K562 (cell line): Measurements from ENCODE around the gene CETN2. TPM values are rescaled to one million over a fixed set of nuclear protein-coding genes. Genes with fewer than 3 reads are reported as not detected.

ENCODE experiments used
- CSDE1 ChIP-seq, 2 experiments: fragments of 450-650 bp; IDR thresholded peaks; 2 replicates each; pipeline ENCODE4 v1.6.1; 2016; ENCODE audit warnings: mild to moderate bottlenecking in 1 of 2
- ETV5 ChIP-seq: sonication (generic); formaldehyde crosslinking; IDR thresholded peaks from 2 replicates; pipeline ENCODE4 v1.4.0; 2020; ENCODE audit warnings: low read depth, mild to moderate bottlenecking, missing genetic modification reagents
- FOXJ2 ChIP-seq: fragments of 200-800 bp; sonication (Bioruptor generic); IDR thresholded peaks from 2 replicates; pipeline ENCODE4 v1.6.1; 2016; ENCODE audit warnings: missing genetic modification characterization, missing compliant biosample characterization
- HEY1 ChIP-seq: fragments of 250-450 bp; sonication (Bioruptor Pico); IDR thresholded peaks from 2 replicates; pipeline ENCODE4 v1.5.0; 2020; ENCODE audit warnings: mild to moderate bottlenecking, moderate library complexity, borderline replicate concordance
- HIVEP1 ChIP-seq: fragments of 250-450 bp; sonication (Bioruptor Pico); IDR thresholded peaks from 2 replicates; pipeline ENCODE4 v1.4.0; 2020; ENCODE audit warnings: mild to moderate bottlenecking
- KLF10 ChIP-seq: fragments of 250-450 bp; sonication (Bioruptor Pico); IDR thresholded peaks from 2 replicates; pipeline ENCODE4 v1.6.1; 2021; ENCODE audit warnings: matching md5 sums
- NR2C2 ChIP-seq, 2 experiments: fragments of 200-800 bp in 1 of 2; sonication (Bioruptor generic) in 1 of 2; sonication (generic) in 1 of 2; formaldehyde crosslinking in 1 of 2; IDR thresholded peaks; 2 replicates each; pipeline versions ENCODE4 v1.6.1 to v1.8.0; 2016 to 2022; ENCODE audit warnings: mild to moderate bottlenecking in 1 of 2, missing compliant biosample characterization in 1 of 2, missing genetic modification characterization in 1 of 2, missing genetic modification reagents in 1 of 2
- PHB2 ChIP-seq: fragments of 450-650 bp; IDR thresholded peaks from 2 replicates; pipeline ENCODE4 v1.6.1; 2017; ENCODE audit warnings: low read depth
- PURB ChIP-seq: sonication (generic); formaldehyde crosslinking; IDR thresholded peaks from 2 replicates; pipeline ENCODE4 v1.9.0; 2021; ENCODE audit warnings: low read depth, mild to moderate bottlenecking, missing genetic modification reagents
- RCOR1 ChIP-seq, 2 experiments: IDR thresholded peaks; 2 replicates each; pipeline ENCODE4 v1.6.1; 2012; ENCODE audit warnings: low read depth in 2 of 2, low read length in 2 of 2, borderline replicate concordance in 1 of 2, improper control_type of control experiment in 1 of 2
- TSC22D4 ChIP-seq: fragments of 450-650 bp; IDR thresholded peaks from 2 replicates; pipeline ENCODE4 v1.6.1; 2016; ENCODE audit warnings: missing genetic modification characterization, missing biosample characterization, control low read depth
- ZNF384 ChIP-seq: IDR thresholded peaks from 2 replicates; pipeline ENCODE4 v1.6.1; 2012; ENCODE audit warnings: low read depth, low read length, improper control_type of control experiment
- ZNF431 ChIP-seq: sonication (generic); formaldehyde crosslinking; IDR thresholded peaks from 2 replicates; pipeline ENCODE4 v1.8.0; 2022; ENCODE audit warnings: mild to moderate bottlenecking, missing genetic modification reagents
- polyA plus RNA-seq, 8 experiments: library from polyadenylated mRNA; depleted of rRNA in 4 of 8; stranded (reverse) in 5 of 8; unstranded in 3 of 8; fragments of >200 nt; fragmentation: Nextera tagmentation in 2 of 8; fragmentation: Illumina TruSeq in 1 of 8; extraction: Ambion mirVana in 2 of 8; extraction: Trizol in 1 of 8; gene quantifications; 2 replicates each; pipeline versions ENCODE4 v1.2.1 to v1.2.3, GENCODE V29; 2011 to 2014; ENCODE audit warnings: inconsistent platforms in 1 of 8, missing spikeins in 1 of 8
- total RNA-seq, 7 experiments: library from RNA; depleted of rRNA in 6 of 7; stranded (reverse); fragments of >200 nt in 6 of 7; fragmentation: Illumina TruSeq in 2 of 7; extraction: Trizol in 2 of 7; gene quantifications; 2 replicates each; pipeline versions ENCODE4 v1.2.1 to v1.2.3, GENCODE V29; 2011 to 2021; ENCODE audit warnings: low replicate concordance in 1 of 7
- TF ChIP-seq, protein P1 (sequence below), 3 experiments: IDR thresholded peaks in 2 of 3; conservative IDR thresholded peaks in 1 of 3; 2 replicates each; pipeline ENCODE4 v1.5.1; 2011 to 2012; ENCODE audit warnings: low read length in 3 of 3, mild to moderate bottlenecking in 3 of 3, control low read depth in 2 of 3, improper control_type of control experiment in 1 of 3, inconsistent platforms in 1 of 3, low read depth in 1 of 3, mixed read lengths in 1 of 3, moderate library complexity in 1 of 3; ENCODE audit not compliant: insufficient read depth in 2 of 3
- TF ChIP-seq, protein P2 (sequence below), 2 experiments: IDR thresholded peaks; 2 replicates each; pipeline ENCODE4 v1.6.1; 2011; ENCODE audit warnings: borderline replicate concordance in 1 of 2, control low read depth in 1 of 2, low read depth in 1 of 2, low read length in 1 of 2, mild to moderate bottlenecking in 1 of 2, mixed read lengths in 1 of 2, moderate library complexity in 1 of 2; ENCODE audit not compliant: insufficient read depth in 1 of 2, insufficient read length in 1 of 2, poor library complexity in 1 of 2, severe bottlenecking in 1 of 2; ENCODE audit errors: extremely low read depth in 1 of 2
- TF ChIP-seq, protein P3 (sequence below), 2 experiments: fragments of 450-650 bp; formaldehyde crosslinking in 1 of 2; IDR thresholded peaks; 2 replicates each; pipeline versions ENCODE4 v1.4.0 to v1.6.1; 2014 to 2020; ENCODE audit warnings: mild to moderate bottlenecking in 2 of 2, borderline replicate concordance in 1 of 2, low read depth in 1 of 2

The CETN2 gene
- total and polyA plus RNA-seq, 9 of the 15 experiments (the other 6 are each of a cell fraction or from before 2014, with no cell fraction given) = 16.7 to 37.1 (median 27.6) TPM

DNA sequence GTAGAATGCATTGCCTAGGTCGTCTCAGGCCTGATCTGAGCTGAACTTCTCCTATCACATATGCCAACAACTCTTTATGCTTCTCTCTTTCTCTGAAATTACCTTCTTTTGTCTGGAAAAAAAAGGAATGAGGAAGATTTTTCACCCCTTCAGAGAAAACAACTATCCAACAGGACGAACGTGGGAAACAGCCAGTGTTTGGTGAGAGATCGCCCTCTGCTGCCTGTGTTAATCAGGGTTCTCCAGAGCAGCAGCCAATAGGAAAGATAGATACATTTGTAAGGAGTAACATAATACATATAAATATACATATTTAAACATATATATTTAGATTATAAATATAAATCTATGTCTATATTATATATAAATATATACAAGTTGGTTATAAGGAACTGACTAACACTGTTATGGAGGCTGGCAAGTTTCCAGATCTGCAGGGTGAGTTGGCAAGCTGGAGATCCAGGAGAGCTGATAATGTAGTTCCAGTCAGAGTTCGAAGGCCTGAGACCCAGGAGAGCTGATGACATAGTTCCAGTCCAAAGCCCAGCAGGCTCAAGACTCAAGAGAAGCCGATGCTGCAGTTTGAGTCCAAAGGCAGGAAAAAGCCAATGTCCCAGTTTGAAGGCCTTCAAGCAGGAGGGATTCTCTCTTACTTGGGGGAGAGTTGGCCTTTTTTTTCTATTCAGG is 13.3 kb downstream of the CETN2 start (continued):
- no peak for TF ChIP-seq ETV5
- no peak for TF ChIP-seq HEY1 (CRISPR knock-in tag)
- TF ChIP-seq FOXJ2 (tag) = peak; percentile 42; the same call in 1 of the 2 replicates
- TF ChIP-seq, protein P1, sequence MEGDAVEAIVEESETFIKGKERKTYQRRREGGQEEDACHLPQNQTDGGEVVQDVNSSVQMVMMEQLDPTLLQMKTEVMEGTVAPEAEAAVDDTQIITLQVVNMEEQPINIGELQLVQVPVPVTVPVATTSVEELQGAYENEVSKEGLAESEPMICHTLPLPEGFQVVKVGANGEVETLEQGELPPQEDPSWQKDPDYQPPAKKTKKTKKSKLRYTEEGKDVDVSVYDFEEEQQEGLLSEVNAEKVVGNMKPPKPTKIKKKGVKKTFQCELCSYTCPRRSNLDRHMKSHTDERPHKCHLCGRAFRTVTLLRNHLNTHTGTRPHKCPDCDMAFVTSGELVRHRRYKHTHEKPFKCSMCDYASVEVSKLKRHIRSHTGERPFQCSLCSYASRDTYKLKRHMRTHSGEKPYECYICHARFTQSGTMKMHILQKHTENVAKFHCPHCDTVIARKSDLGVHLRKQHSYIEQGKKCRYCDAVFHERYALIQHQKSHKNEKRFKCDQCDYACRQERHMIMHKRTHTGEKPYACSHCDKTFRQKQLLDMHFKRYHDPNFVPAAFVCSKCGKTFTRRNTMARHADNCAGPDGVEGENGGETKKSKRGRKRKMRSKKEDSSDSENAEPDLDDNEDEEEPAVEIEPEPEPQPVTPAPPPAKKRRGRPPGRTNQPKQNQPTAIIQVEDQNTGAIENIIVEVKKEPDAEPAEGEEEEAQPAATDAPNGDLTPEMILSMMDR (IDR thresholded peaks at IDR 0.05 in 2 of 3, conservative IDR thresholded peaks at IDR 0.05 in 1 of 3; ENCODE audit: insufficient read depth in 2 of 3, low read depth in 1 of 3, low read length in 3 of 3) = peak; percentile 63 to 81 (median 73)
- TF ChIP-seq PHB2 = no peak
- no peak for TF ChIP-seq KLF10
- no peak for TF ChIP-seq PURB
- no peak for TF ChIP-seq ZNF431
- no peak for TF ChIP-seq NR2C2 (CRISPR knock-in tag; IDR thresholded peaks at IDR 0.05)
- TF ChIP-seq NR2C2 (tag; IDR thresholded peaks at IDR 0.05) = peak; percentile 34; the same call in 1 of the 2 replicates
- no peak for TF ChIP-seq CSDE1 (IDR thresholded peaks at IDR 0.05)
- no peak for TF ChIP-seq RCOR1 (IDR thresholded peaks at IDR 0.05; ENCODE audit: borderline replicate concordance in 1 of 2, low read depth in 2 of 2, low read length in 2 of 2)
- no peak for TF ChIP-seq ZNF384
- no peak for TF ChIP-seq TSC22D4 (tag)
- TF ChIP-seq HIVEP1 = no peak
- TF ChIP-seq, protein P2, sequence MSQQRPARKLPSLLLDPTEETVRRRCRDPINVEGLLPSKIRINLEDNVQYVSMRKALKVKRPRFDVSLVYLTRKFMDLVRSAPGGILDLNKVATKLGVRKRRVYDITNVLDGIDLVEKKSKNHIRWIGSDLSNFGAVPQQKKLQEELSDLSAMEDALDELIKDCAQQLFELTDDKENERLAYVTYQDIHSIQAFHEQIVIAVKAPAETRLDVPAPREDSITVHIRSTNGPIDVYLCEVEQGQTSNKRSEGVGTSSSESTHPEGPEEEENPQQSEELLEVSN (IDR thresholded peaks at IDR 0.05; ENCODE audit: borderline replicate concordance in 1 of 2, extremely low read depth in 1 of 2, insufficient read depth in 1 of 2, insufficient read length in 1 of 2, low read depth in 1 of 2, low read length in 1 of 2, poor library complexity in 1 of 2, severe bottlenecking in 1 of 2) = no peak
- TF ChIP-seq, protein P3, sequence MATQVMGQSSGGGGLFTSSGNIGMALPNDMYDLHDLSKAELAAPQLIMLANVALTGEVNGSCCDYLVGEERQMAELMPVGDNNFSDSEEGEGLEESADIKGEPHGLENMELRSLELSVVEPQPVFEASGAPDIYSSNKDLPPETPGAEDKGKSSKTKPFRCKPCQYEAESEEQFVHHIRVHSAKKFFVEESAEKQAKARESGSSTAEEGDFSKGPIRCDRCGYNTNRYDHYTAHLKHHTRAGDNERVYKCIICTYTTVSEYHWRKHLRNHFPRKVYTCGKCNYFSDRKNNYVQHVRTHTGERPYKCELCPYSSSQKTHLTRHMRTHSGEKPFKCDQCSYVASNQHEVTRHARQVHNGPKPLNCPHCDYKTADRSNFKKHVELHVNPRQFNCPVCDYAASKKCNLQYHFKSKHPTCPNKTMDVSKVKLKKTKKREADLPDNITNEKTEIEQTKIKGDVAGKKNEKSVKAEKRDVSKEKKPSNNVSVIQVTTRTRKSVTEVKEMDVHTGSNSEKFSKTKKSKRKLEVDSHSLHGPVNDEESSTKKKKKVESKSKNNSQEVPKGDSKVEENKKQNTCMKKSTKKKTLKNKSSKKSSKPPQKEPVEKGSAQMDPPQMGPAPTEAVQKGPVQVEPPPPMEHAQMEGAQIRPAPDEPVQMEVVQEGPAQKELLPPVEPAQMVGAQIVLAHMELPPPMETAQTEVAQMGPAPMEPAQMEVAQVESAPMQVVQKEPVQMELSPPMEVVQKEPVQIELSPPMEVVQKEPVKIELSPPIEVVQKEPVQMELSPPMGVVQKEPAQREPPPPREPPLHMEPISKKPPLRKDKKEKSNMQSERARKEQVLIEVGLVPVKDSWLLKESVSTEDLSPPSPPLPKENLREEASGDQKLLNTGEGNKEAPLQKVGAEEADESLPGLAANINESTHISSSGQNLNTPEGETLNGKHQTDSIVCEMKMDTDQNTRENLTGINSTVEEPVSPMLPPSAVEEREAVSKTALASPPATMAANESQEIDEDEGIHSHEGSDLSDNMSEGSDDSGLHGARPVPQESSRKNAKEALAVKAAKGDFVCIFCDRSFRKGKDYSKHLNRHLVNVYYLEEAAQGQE (IDR thresholded peaks at IDR 0.05; ENCODE audit: borderline replicate concordance) = peak; percentile 56; the same call in 1 of the 2 replicates
- TF ChIP-seq, protein P3 (CRISPR knock-in tag; IDR thresholded peaks at IDR 0.05; ENCODE audit: low read depth) = no peak
